Stimulated activated CD8-positive, alpha-beta memory T cell treated with anti-CD3 and anti-CD28 coated beads, Interleukin-4, amount 100 ng/mL, for 48 hours (primary cell): Measurements from ENCODE around the gene TRPM5.

Source experiments
- DNase-seq: peaks from one replicate; pipeline ENCODE4 v3.0.0-alpha.2; 2020

TRPM5 gene

DNA sequence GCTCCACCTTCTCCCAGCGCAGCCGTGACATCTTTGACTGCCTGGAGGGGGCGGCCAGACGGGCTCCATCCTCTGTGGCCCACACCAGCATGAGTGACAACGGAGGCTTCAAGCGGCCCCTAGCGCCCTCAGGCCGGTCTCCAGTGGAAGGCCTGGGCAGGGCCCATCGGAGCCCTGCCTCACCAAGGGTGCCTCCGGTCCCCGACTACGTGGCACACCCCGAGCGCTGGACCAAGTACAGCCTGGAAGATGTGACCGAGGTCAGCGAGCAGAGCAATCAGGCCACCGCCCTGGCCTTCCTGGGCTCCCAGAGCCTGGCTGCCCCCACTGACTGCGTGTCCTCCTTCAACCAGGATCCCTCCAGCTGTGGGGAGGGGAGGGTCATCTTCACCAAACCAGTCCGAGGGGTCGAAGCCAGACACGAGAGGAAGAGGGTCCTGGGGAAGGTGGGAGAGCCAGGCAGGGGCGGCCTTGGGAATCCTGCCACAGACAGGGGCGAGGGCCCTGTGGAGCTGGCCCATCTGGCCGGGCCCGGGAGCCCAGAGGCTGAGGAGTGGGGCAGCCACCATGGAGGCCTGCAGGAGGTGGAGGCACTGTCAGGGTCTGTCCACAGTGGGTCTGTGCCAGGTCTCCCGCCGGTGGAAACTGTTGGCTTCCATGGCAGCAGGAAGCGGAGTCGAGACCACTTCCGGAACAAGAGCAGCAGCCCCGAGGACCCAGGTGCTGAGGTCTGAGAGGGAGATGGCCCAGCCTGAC, 41.2 kb downstream of the TRPM5 start:
- no peak for DNase-seq

DNA sequence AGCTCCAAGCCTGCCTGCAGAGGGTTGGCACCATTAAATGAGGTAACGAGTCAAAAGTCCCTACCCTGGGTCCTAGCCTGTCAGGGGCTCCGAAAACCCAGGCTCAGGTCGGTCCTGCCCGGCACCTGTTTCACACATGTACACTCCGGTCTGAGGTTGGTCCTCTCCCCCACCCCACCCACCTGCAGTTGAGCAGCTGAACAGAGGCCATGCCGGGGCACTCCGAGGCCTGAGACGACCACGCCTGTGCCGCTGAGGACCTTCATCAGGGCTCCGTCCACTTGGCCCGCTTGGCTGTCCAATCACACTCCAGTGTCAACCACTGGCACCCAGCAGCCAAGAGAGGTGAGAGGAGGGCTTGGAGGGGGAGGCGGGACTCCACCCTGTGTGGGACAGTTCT, 42.2 kb downstream of the TRPM5 start:
- no peak for DNase-seq

DNA sequence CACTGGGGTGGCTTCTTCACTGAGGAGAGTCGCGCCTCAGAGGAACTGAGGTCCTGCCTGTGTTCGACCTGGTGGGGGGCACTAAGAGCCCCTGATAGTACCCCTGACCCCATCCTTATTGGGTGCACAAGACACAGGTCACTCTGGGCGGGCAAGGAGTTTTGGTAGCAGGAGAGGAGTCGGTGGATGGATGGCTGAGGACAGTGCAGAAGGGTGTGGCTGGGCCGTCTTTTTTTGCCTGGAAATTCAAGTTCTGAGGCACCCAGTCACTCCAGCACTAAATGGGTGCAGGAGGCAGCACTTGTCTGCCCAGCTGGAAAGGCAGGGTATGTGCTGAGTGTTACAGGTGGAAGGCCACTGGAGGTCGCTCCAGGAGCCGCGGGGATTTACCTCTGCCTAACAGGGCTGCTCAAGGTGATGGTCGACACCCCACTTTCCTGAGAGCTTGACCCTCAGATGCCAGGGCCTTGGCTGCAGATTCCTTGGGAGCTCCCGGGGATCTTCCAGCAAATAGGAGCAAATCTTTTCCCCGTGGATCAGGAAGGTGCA, 42.8 kb downstream of the TRPM5 start:
- no peak for DNase-seq

DNA sequence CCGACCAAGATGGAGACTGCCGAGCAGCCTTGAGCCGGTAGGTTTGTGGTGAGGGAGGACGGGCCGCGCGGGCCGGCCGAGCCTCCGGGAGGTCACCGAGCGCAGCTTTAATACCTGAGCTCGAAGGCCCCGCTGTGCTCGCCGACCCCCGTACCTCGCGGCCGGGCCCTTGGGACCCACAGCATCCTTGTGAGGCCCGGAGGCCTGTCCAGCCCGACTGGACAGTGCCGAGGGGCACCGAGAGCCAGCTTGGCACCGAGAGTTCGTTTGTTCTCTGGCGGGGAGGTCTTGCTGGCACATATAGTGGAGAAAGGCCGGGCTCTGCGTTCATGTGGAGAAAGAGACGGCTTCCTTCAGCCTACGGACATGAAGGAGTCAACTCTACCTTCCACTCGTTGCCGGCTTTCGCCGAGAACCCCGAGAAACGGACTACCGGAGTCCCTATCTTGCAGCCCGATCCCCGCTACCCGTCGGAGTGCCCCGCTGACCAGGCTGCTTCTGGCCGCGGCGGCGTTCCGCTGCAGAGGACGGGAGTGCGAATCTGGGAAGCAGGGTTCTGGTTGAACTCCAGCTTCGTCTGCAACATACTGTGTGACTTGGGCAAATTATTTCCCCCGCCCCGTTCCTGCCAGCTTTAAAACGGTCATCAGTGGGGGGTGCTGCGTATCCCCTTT, 43.4 kb downstream of the TRPM5 start:
- no peak for DNase-seq

DNA sequence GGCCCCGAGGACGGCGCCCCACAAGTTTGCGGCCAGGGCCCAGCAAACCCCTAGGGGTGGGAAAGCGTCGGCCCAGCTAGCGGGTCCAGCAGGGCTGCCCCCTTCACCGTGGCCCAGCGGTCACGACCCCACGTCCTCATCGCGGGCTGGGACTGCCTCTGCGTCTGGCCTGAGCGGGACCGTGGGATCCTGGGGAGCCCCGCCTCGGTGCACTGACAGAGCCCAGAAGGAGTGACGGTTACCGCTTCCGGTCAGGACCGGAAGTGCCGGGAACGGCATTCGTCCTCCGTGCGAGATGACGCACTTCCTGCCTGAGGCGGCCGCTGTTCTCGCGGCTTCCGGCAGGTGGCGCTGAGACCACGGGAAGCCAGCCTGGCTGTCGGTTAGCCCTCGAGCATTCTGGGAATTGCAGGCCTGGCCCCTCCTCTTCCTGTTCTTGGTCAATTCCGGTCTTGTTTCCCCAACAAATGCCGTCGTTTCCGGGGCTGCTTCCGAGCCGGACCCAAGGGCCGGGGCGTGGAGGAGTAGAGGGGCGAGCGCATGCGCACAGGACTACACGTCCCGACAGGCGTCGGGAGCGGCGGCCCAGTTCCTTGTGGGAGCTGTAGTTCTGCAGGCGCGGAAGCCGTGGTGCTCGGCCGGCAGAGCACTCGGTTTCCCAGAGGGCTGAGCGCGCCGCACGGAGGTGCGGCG, 44.1 kb downstream of the TRPM5 start, which contains the start of gene TSSC4:
Gene TSSC4, plus strand, starts transcription at position 682 of the 693 bp plus-strand sequence. CDS start 1,884 bp downstream, outside the sequence.
- DNase-seq, result peak; percentile 99

DNA sequence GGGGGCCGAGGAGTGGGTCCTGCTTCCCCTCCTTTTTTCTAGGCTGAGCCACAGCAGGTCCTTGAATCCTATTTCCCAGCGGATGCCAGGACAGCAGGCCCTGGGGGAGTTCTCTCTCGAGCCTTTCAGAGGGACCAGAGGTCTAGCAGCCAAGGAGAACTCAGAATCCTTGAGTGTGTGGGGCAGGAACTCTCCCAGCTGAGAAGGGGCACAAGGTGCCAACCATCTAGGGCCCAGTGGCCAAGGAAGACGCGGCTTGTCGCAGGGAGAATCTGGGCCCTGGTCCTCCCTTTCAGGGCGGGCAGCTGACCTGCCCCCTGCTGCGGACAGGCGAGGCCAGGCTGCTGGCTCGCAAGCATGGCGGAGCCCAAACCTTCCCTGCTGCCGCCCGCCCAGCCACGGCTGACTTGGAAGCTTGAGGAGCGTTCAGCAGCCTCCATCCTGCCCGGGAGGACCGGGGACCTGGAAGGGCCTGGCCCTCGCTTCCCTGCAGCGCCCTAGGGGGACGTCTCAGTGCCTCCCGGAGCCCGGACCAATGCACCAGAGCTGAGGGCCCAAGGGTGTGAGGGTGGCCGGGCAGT, 44.7 kb downstream of the TRPM5 start:
- DNase-seq, result peak; percentile 53

DNA sequence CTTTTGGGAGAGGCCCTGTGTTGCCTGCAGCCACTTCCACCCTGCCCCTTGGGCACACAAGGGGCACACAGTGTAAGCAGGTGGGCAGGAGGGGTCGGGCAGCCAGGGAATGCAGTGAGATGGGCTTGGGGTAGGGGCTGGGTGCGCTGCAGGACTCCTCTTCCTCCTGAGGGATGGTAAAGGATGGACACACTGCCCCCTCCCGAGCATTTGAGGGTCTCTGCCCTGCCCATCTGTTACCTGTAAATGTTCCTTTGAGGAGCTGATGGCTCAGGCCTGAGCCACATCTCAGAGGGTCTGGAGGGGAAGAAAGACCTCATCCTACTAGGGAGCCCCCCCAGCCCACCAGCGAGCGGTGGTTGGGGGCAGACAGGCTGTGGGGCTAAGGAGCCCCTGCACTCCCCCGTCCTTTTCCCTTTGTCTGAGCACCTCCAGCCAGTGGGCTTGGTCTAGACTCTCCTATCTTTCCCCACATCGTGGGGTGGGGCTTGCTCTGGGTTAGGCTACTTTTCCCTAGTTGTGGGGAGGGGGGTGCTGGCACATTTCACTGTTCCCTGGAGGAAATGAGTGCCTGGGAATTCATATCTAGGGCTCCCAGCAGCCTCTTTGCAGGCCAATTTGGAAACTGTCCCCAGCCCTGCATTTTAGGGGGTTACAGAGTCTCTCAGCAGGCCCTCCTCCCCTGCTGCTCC, 45.5 kb downstream of the TRPM5 start:
- no peak for DNase-seq

DNA sequence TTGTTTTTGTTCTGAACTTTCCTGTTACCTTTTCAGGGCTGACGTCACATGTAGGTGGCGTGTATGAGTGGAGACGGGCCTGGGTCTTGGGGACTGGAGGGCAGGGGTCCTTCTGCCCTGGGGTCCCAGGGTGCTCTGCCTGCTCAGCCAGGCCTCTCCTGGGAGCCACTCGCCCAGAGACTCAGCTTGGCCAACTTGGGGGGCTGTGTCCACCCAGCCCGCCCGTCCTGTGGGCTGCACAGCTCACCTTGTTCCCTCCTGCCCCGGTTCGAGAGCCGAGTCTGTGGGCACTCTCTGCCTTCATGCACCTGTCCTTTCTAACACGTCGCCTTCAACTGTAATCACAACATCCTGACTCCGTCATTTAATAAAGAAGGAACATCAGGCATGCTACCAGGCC, 47.3 kb downstream of the TRPM5 start:
- no peak for DNase-seq

DNA sequence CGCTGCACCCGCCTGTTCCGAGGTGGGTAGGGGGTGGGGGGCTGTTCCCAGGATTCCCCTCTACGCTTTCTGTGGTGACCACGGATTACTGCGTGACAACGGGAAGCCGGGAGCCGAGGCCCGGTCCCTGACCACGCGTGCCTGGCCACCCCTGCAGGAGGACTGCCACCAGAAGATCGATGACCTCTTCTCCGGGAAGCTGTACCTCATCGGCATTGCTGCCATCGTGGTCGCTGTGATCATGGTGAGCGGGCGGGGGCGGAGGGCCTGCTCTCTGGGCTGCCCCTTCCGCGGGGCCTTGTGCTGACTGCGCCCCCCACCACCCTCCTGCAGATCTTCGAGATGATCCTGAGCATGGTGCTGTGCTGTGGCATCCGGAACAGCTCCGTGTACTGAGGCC, 47.8 kb downstream of the TRPM5 start:
- no peak for DNase-seq

DNA sequence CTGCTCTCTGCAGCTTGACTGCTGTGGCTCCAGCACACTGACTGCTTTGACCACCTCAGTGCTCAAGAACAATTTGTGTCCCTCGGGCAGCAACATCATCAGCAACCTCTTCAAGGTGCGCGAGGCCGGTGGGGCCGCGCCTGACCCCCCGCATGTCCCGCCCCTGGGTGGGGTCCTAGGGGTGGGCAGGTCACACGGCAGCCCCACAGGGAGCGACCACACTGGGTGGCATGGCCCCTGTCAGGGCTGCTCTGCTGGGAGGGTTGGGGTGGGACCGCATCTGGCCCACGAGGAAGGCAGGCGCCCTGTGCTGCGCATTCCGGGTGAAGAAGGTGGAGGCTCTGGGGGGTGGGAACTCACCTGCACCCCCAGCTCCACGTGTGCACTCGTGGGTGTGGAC, 48.5 kb downstream of the TRPM5 start:
- DNase-seq, result no peak

DNA sequence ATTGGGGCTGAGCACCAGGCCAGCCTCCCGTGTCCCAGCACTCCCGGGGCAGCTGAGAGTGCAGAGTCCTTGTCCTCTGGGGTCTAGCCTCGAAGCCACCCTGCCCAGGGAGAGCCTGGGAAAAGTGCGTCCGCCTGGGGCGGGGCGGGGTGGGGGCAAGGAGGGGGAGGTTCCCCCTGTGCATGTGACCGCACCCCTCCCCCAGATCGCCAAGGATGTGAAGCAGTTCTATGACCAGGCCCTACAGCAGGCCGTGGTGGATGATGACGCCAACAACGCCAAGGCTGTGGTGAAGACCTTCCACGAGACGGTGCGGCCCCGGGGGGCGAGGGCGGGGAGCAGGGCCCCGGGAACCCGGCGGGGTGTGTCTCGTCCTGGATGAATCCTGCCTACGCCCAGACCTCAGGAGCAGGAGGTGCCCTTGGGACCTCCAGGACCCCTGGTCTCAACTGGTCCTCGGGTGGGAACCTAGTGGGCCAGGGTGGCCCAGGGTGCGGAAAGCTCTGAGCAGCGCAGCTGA, 49.0 kb downstream of the TRPM5 start:
- no peak for DNase-seq

DNA sequence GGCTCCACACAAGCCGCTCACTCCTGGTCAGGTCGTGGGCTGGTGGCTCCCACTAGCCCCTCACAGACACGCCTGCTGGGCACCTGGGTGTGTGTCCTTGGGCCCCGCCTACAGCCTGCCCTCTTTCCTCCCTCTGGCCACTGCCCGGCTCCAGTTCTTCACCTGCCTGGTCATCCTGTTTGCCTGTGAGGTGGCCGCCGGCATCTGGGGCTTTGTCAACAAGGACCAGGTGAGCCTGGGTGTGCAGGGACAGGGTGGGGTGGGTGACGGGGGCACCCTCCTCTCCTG, 49.6 kb downstream of the TRPM5 start:
- DNase-seq, result no peak
